H1 (cell line): Measurements from ENCODE around the gene DNAJB5. TPM values are rescaled to one million over a fixed set of nuclear protein-coding genes. Genes with fewer than 3 reads are reported as not detected.

Experiments used
- CTCF ChIA-PET: fragments of 300-600 bp; sonication (Branson Sonifier 250); formaldehyde crosslinking; loops from one replicate; lab custom pipeline; 2021; ENCODE audit not compliant: partially characterized antibody; lab: Charles Lee
- POLR2A ChIA-PET: fragments of 300-600 bp; sonication (Branson Sonifier 250); formaldehyde crosslinking; loops from one replicate; lab custom pipeline; 2021; ENCODE audit warnings: inconsistent platforms; ENCODE audit not compliant: partially characterized antibody; lab: Charles Lee
- DNase-seq, 2 experiments: peaks; one replicate each; pipeline versions ENCODE4 v3.0.0 to v3.0.0-alpha.2; 2010 to 2022; ENCODE audit warnings: low spot score in 2 of 2, low read depth in 1 of 2, mixed read lengths in 1 of 2
- FAIRE-seq: peaks from 2 replicates; lab custom pipeline; 2011; peaks lifted over from hg19 to GRCh38; lab: Jason Lieb, UNC
- H2AFZ ChIP-seq: 2 replicates; pipeline ENCODE4 v1.8.1; 2012; ENCODE audit warnings: low read length, inconsistent platforms
- H2AK5ac ChIP-seq: 2 replicates; pipeline ENCODE4 v1.6.1; 2013; ENCODE audit warnings: low read depth, low read length
- H2BK120ac ChIP-seq: replicated peaks from 2 replicates; pipeline ENCODE3; 2013; ENCODE audit warnings: low read depth, low read length, inconsistent platforms
- H2BK12ac ChIP-seq: 2 replicates; pipeline ENCODE4 v1.6.1; 2013; ENCODE audit warnings: low read depth, low read length
- H2BK15ac ChIP-seq: 2 replicates; pipeline ENCODE4 v1.6.1; 2013; ENCODE audit warnings: low read length
- H2BK20ac ChIP-seq: 2 replicates; pipeline ENCODE4 v1.6.1; 2013; ENCODE audit warnings: low read length
- H2BK5ac ChIP-seq: 2 replicates; pipeline ENCODE4 v1.6.1; 2013; ENCODE audit warnings: low read depth, low read length
- H3K14ac ChIP-seq: 2 replicates; pipeline ENCODE4 v1.6.1; 2013; ENCODE audit warnings: inconsistent platforms; ENCODE audit not compliant: insufficient read length
- H3K18ac ChIP-seq: 2 replicates; pipeline ENCODE4 v1.6.1; 2013; ENCODE audit warnings: low read length; ENCODE audit errors: extremely low read depth
- H3K23ac ChIP-seq: 2 replicates; pipeline ENCODE4 v1.6.1; 2013; ENCODE audit warnings: inconsistent platforms; ENCODE audit not compliant: insufficient read length
- H3K23me2 ChIP-seq: 2 replicates; pipeline ENCODE4 v1.6.1; 2013; ENCODE audit warnings: low read depth, low read length
- H3K27ac ChIP-seq: 2 replicates; pipeline ENCODE4 v1.6.1; 2011; ENCODE audit warnings: low read depth, low read length, inconsistent platforms
- H3K27me3 ChIP-seq, 4 experiments: replicated peaks in 1 of 4; 1 replicate in 1 of 4; 2 replicates in 3 of 4; pipeline versions ENCODE4 v1.6.1 to v1.8.1; 2011 to 2013; ENCODE audit warnings: low read length in 3 of 4, mild to moderate bottlenecking in 3 of 4, inconsistent platforms in 2 of 4, mixed read lengths in 2 of 4, moderate library complexity in 1 of 4; ENCODE audit not compliant: control insufficient read depth in 3 of 4, insufficient read depth in 3 of 4; ENCODE audit errors: extremely low read depth in 1 of 4
- H3K36me3 ChIP-seq, 4 experiments: 2 replicates each; pipeline versions ENCODE4 v1.6.1 to v1.8.1; 2011 to 2013; ENCODE audit warnings: mild to moderate bottlenecking in 4 of 4, low read length in 3 of 4, moderate library complexity in 2 of 4, control low read depth in 1 of 4, inconsistent platforms in 1 of 4; ENCODE audit not compliant: insufficient read depth in 4 of 4, control insufficient read depth in 2 of 4
- H3K4ac ChIP-seq: replicated peaks from 2 replicates; pipeline ENCODE3; 2013; ENCODE audit warnings: low read length, low read depth, mixed read lengths, inconsistent platforms; ENCODE audit not compliant: insufficient read length
- H3K4me1 ChIP-seq, 4 experiments: replicated peaks in 1 of 4; 1 replicate in 1 of 4; 2 replicates in 3 of 4; pipeline versions ENCODE4 v1.6.1 to v1.8.1; 2011 to 2013; ENCODE audit warnings: low read length in 3 of 4, inconsistent platforms in 2 of 4, mixed read lengths in 1 of 4; ENCODE audit not compliant: insufficient read depth in 4 of 4, control insufficient read depth in 3 of 4
- H3K4me2 ChIP-seq, 2 experiments: 2 replicates each; pipeline versions ENCODE4 v1.6.1 to v1.8.1; 2011 to 2013; ENCODE audit warnings: low read depth in 2 of 2, low read length in 2 of 2, control low read depth in 1 of 2, inconsistent platforms in 1 of 2, mild to moderate bottlenecking in 1 of 2; ENCODE audit not compliant: insufficient read depth in 1 of 2
- H3K4me3 ChIP-seq, 4 experiments: fragments of 200-600, 300-600 bp in 1 of 4; sonication (generic), shearing (Covaris generic), sonication (Bioruptor Twin) in 1 of 4; 2 replicates each; pipeline versions ENCODE4 v1.5.1 to v1.8.1; 2011 to 2016; ENCODE audit warnings: low read length in 4 of 4, low read depth in 3 of 4, control low read depth in 2 of 4, inconsistent platforms in 2 of 4, mild to moderate bottlenecking in 2 of 4, mixed read lengths in 1 of 4, moderate library complexity in 1 of 4; ENCODE audit not compliant: insufficient read depth in 2 of 4; ENCODE audit errors: extremely low read depth in 1 of 4
- H3K56ac ChIP-seq: replicated peaks from 2 replicates; pipeline ENCODE3; 2013; ENCODE audit warnings: low read depth, mild to moderate bottlenecking, mixed read lengths, low read length, inconsistent platforms; ENCODE audit not compliant: insufficient read length
- H3K79me1 ChIP-seq: 2 replicates; pipeline ENCODE4 v1.6.1; 2013; ENCODE audit warnings: low read depth, low read length, control low read depth
- H3K79me2 ChIP-seq, 2 experiments: 2 replicates each; pipeline versions ENCODE4 v1.6.1 to v1.8.1; 2012 to 2013; ENCODE audit warnings: low read length in 2 of 2, mild to moderate bottlenecking in 2 of 2, inconsistent platforms in 1 of 2; ENCODE audit not compliant: insufficient read depth in 2 of 2, control insufficient read depth in 1 of 2
- H3K9ac ChIP-seq, 4 experiments: replicated peaks in 1 of 4; 1 replicate in 1 of 4; 2 replicates in 3 of 4; pipeline versions ENCODE4 v1.6.1 to v1.8.1; 2011 to 2013; ENCODE audit warnings: low read depth in 3 of 4, low read length in 3 of 4, control low read depth in 2 of 4, mild to moderate bottlenecking in 2 of 4, moderate library complexity in 2 of 4, inconsistent platforms in 1 of 4; ENCODE audit errors: extremely low read depth in 1 of 4
- H3K9me3 ChIP-seq, 2 experiments: 2 replicates each; pipeline versions ENCODE4 v1.6.1 to v1.8.1; 2012 to 2013; ENCODE audit warnings: mild to moderate bottlenecking in 2 of 2, moderate library complexity in 2 of 2, control low read depth in 1 of 2, inconsistent platforms in 1 of 2, low read depth in 1 of 2, low read length in 1 of 2, mixed read lengths in 1 of 2; ENCODE audit not compliant: insufficient read depth in 2 of 2
- H4K20me1 ChIP-seq, 2 experiments: replicated peaks in 1 of 2; 2 replicates each; pipeline versions ENCODE3 to v1.8.1; 2011 to 2013; ENCODE audit warnings: inconsistent platforms in 2 of 2, low read length in 2 of 2, mild to moderate bottlenecking in 1 of 2; ENCODE audit not compliant: insufficient read depth in 2 of 2, control insufficient read depth in 1 of 2
- H4K5ac ChIP-seq: 2 replicates; pipeline ENCODE4 v1.6.1; 2013; ENCODE audit warnings: low read length, low read depth, mixed read lengths, inconsistent platforms; ENCODE audit not compliant: insufficient read length
- H4K8ac ChIP-seq: 2 replicates; pipeline ENCODE4 v1.8.0; 2013; ENCODE audit warnings: mild to moderate bottlenecking, moderate library complexity, low read length, inconsistent platforms; ENCODE audit not compliant: insufficient read depth; ENCODE audit errors: extremely low read depth
- H4K91ac ChIP-seq: replicated peaks from 2 replicates; pipeline ENCODE3; 2013; ENCODE audit warnings: low read length, mixed read lengths, inconsistent platforms; ENCODE audit not compliant: insufficient read length
- CBX5 ChIP-seq: fragments of 300-800, 300-1000 bp; sonication (generic); IDR thresholded peaks from 2 replicates; pipeline ENCODE4 v1.7.1; 2016; ENCODE audit warnings: antibody characterized with exemption, low read length, low read depth
- FOSL1 ChIP-seq: IDR thresholded peaks from 2 replicates; pipeline ENCODE4 v1.6.1; 2011; ENCODE audit warnings: mild to moderate bottlenecking, low read depth, low read length, moderate library complexity; ENCODE audit not compliant: insufficient read depth
- SRF ChIP-seq: IDR thresholded peaks from 2 replicates; pipeline ENCODE4 v1.6.1; 2011; ENCODE audit warnings: mild to moderate bottlenecking, low read depth, low read length, moderate library complexity
- USF2 ChIP-seq: IDR thresholded peaks from 2 replicates; pipeline ENCODE4 v1.6.1; 2011; ENCODE audit warnings: low read length, improper control_type of control experiment
- ZNF274 ChIP-seq: IDR thresholded peaks from 2 replicates; pipeline ENCODE4 v1.7.0; 2012; ENCODE audit warnings: low read length, borderline replicate concordance; ENCODE audit errors: extremely low read depth
- WGBS, 2 experiments: shearing (Covaris generic) in 1 of 2; methylation state at CpG; one replicate each; pipeline versions ENCODE4 v1.1.6 to v1.1.7; 2013 to 2015; ENCODE audit warnings: low lambda C conversion rate in 2 of 2, mixed read lengths in 2 of 2, inconsistent platforms in 1 of 2, low coverage in 1 of 2, missing lambda C conversion rate in 1 of 2; ENCODE audit not compliant: insufficient replicate concordance in 2 of 2, insufficient coverage in 1 of 2, insufficient read length in 1 of 2; ENCODE audit errors: extremely low coverage in 1 of 2, missing lambda C conversion rate in 1 of 2; 5-methylcytosine and 5-hydroxymethylcytosine counted together
- long read RNA-seq, 2 experiments: library from RNA in 1 of 2; library from capped mRNA in 1 of 2; stranded (forward); transcript quantifications; one replicate each; pipeline ENCODE4 v2.0.0, GENCODE V29; 2021; ENCODE audit warnings: inconsistent platforms in 1 of 2
- polyA minus RNA-seq, 3 experiments: library from RNA; depleted of rRNA, polyadenylated mRNA; stranded (reverse); fragments of >200 nt; gene quantifications; 1 replicate in 2 of 3; 2 replicates in 1 of 3; pipeline ENCODE4 v1.2.3, GENCODE V29; 2011
- polyA plus RNA-seq, 7 experiments: library from polyadenylated mRNA; depleted of rRNA in 3 of 7; stranded (reverse) in 5 of 7; unstranded in 2 of 7; fragments of >200 nt in 5 of 7; fragments of 200-250 nt in 2 of 7; gene quantifications; 1 replicate in 5 of 7; 2 replicates in 1 of 7; 4 replicates in 1 of 7; pipeline versions ENCODE4 v1.2.1 to v1.2.3, GENCODE V29; 2011 to 2013; ENCODE audit warnings: missing spikeins in 2 of 7, mixed read lengths in 2 of 7
- total RNA-seq: library from RNA; stranded (reverse); fragmentation: NEBNext Ultra II Directional; extraction: Animal tissue kit (Norgen Biotek cat#: 25700); gene quantifications from 2 replicates; pipeline ENCODE4 v1.2.1, GENCODE V29; 2021

Gene DNAJB5
- total RNA-seq: 34.1 and 38.0 TPM in 2 replicates
- polyA plus RNA-seq (2011; rRNA removed): 25.0 and 27.8 TPM in 2 replicates
- polyA plus RNA-seq (2011; cell fraction: cytosol; rRNA removed): 23.2 TPM
- 24.2 TPM for polyA plus RNA-seq (2011; cell fraction: nucleus; rRNA removed)
- polyA plus RNA-seq (2012, experiment 1 of 2): 40.6 to 46.4 TPM (median 44.6 TPM) in 4 replicates
- polyA plus RNA-seq (2012, experiment 2 of 2): 51.0 TPM
- polyA plus RNA-seq (2013, experiment 1 of 2): 27.7 TPM
- 27.2 TPM for polyA plus RNA-seq (2013, experiment 2 of 2)
- polyA minus RNA-seq (2011; rRNA and poly(A)+ RNA removed): 11.7 and 13.7 TPM in 2 replicates
- 12.4 TPM for polyA minus RNA-seq (2011; cell fraction: cytosol; rRNA and poly(A)+ RNA removed)
- 10.8 TPM for polyA minus RNA-seq (2011; cell fraction: nucleus; rRNA and poly(A)+ RNA removed)
- long read RNA-seq, experiment 1, full-length matches to known transcripts: 17 of 35 reads
- long read RNA-seq, experiment 1, partial matches to known transcripts: 9 of 35 reads
- long read RNA-seq, experiment 1, other reads (novel, unspliced or antisense): 9 of 35 reads
- long read RNA-seq, experiment 2, partial matches to known transcripts: 0 of 8 reads
- long read RNA-seq, experiment 2, other reads (novel, unspliced or antisense): 4 of 8 reads

GRCh38 chr9:34989003-34989945 lies at the start of gene DNAJB5:
TSS of gene DNAJB5 (plus strand) at chr9:34989745. CDS start at chr9:34990631, 886 bp downstream.
- Histone ChIP-seq H4K91ac (peak within 1 kb of the TSS; percentile 92), H3K56ac (no peak within 1 kb of the TSS), H3K4me1 (peaks cover 17 to 46% (median 34%) of the 10 kb centered on the region in 4 experiments), H3K79me2 (peaks cover 0 to 12% of the 10 kb centered on the region in 2 experiments; a peak in 1 of 4 replicates), H2BK15ac (no peak within 1 kb of the TSS), H3K27ac (peak within 1 kb of the TSS; percentile 90), H4K20me1 (no peaks in the 10 kb centered on the region), H3K27me3 (no peaks in the 10 kb centered on the region), H3K9me3 (no peaks in the 10 kb centered on the region), H2BK5ac (peak within 1 kb of the TSS; percentile 92), H3K9ac (peak within 1 kb of the TSS; percentile 62 to 87 (median 72)), H3K36me3 (peaks cover 0 to 9% (median 0%) of the 10 kb centered on the region in 4 experiments; a peak in 1 of 8 replicates), H2AK5ac (no peak within 1 kb of the TSS), H3K18ac (peak within 1 kb of the TSS; percentile 89), H4K8ac (peak within 1 kb of the TSS; percentile 81), H3K23me2 (peaks cover 6% of the 10 kb centered on the region), H2BK12ac (peak within 1 kb of the TSS; percentile 75; the same call in 1 of the 2 replicates), H4K5ac (peak within 1 kb of the TSS; percentile 32), H3K4me2 (peak within 1 kb of the TSS; percentile 94 to 97), H3K4me3 (peak within 1 kb of the TSS; percentile 65 to 94 (median 74)), H2BK20ac (no peak within 1 kb of the TSS), H2BK120ac (no peak within 1 kb of the TSS), H3K79me1 (peaks cover 6% of the 10 kb centered on the region; the same call in 1 of the 2 replicates), H3K14ac (no peak within 1 kb of the TSS), H2AFZ (peak within 1 kb of the TSS; percentile 98), H3K4ac (peak within 1 kb of the TSS; percentile 75), H3K23ac (no peak within 1 kb of the TSS)
- ChIA-PET CTCF (interaction anchor here (0.6 to 14.8 kb wide), 13 partner anchors 13 to 414 kb away, joined by 3 to 148 read pairs (median 3); partner anchors contain the start of gene STOML2), POLR2A (interaction anchor here (0.6 to 4.0 kb wide), 19 partner anchors 9 to 375 kb away, joined by 3 to 29 read pairs (median 3); partner anchors contain the start of genes FANCG, STOML2 and VCP)
- FAIRE-seq: peak; percentile 75
- peak; percentile 98 to 100 for DNase-seq
- 1% methylated on average over 35 of the region's 65 CpGs; no CpG with 5 or more reads in 1 of the 2 experiments for WGBS, 2 experiments
- TF ChIP-seq ZNF274 (no peak), USF2 (no peak), FOSL1 (no peak), CBX5 (no peak), SRF (no peak)
